H1 (cell line): Measurements from ENCODE around the gene PEX16. TPM values are rescaled to one million over a fixed set of nuclear protein-coding genes. Genes with fewer than 3 reads are reported as not detected.
A peak's percentile ranks its signal among the peaks of the same experiment; 100 is the strongest.

Experiments
- CTCF ChIA-PET: fragments of 300-600 bp; sonication (Branson Sonifier 250); formaldehyde crosslinking; loops from one replicate; lab custom pipeline; 2021; ENCODE audit not compliant: partially characterized antibody; lab: Charles Lee
- POLR2A ChIA-PET: fragments of 300-600 bp; sonication (Branson Sonifier 250); formaldehyde crosslinking; loops from one replicate; lab custom pipeline; 2021; ENCODE audit warnings: inconsistent platforms; ENCODE audit not compliant: partially characterized antibody; lab: Charles Lee
- DNase-seq, 2 experiments: peaks; one replicate each; pipeline versions ENCODE4 v3.0.0 to v3.0.0-alpha.2; 2010 to 2022; ENCODE audit warnings: low spot score in 2 of 2, low read depth in 1 of 2, mixed read lengths in 1 of 2
- FAIRE-seq: peaks from 2 replicates; lab custom pipeline; 2011; peaks lifted over from hg19 to GRCh38; lab: Jason Lieb, UNC
- H2AFZ ChIP-seq: 2 replicates; pipeline ENCODE4 v1.8.1; 2012; ENCODE audit warnings: low read length, inconsistent platforms
- H2AK5ac ChIP-seq: 2 replicates; pipeline ENCODE4 v1.6.1; 2013; ENCODE audit warnings: low read depth, low read length
- H2BK120ac ChIP-seq: replicated peaks from 2 replicates; pipeline ENCODE3; 2013; ENCODE audit warnings: low read depth, low read length, inconsistent platforms
- H2BK12ac ChIP-seq: 2 replicates; pipeline ENCODE4 v1.6.1; 2013; ENCODE audit warnings: low read depth, low read length
- H2BK15ac ChIP-seq: 2 replicates; pipeline ENCODE4 v1.6.1; 2013; ENCODE audit warnings: low read length
- H2BK20ac ChIP-seq: 2 replicates; pipeline ENCODE4 v1.6.1; 2013; ENCODE audit warnings: low read length
- H2BK5ac ChIP-seq: 2 replicates; pipeline ENCODE4 v1.6.1; 2013; ENCODE audit warnings: low read depth, low read length
- H3K14ac ChIP-seq: 2 replicates; pipeline ENCODE4 v1.6.1; 2013; ENCODE audit warnings: inconsistent platforms; ENCODE audit not compliant: insufficient read length
- H3K18ac ChIP-seq: 2 replicates; pipeline ENCODE4 v1.6.1; 2013; ENCODE audit warnings: low read length; ENCODE audit errors: extremely low read depth
- H3K23ac ChIP-seq: 2 replicates; pipeline ENCODE4 v1.6.1; 2013; ENCODE audit warnings: inconsistent platforms; ENCODE audit not compliant: insufficient read length
- H3K23me2 ChIP-seq: 2 replicates; pipeline ENCODE4 v1.6.1; 2013; ENCODE audit warnings: low read depth, low read length
- H3K27ac ChIP-seq: 2 replicates; pipeline ENCODE4 v1.6.1; 2011; ENCODE audit warnings: low read depth, low read length, inconsistent platforms
- H3K27me3 ChIP-seq, 4 experiments: replicated peaks in 1 of 4; 1 replicate in 1 of 4; 2 replicates in 3 of 4; pipeline versions ENCODE4 v1.6.1 to v1.8.1; 2011 to 2013; ENCODE audit warnings: low read length in 3 of 4, mild to moderate bottlenecking in 3 of 4, inconsistent platforms in 2 of 4, mixed read lengths in 2 of 4, moderate library complexity in 1 of 4; ENCODE audit not compliant: control insufficient read depth in 3 of 4, insufficient read depth in 3 of 4; ENCODE audit errors: extremely low read depth in 1 of 4
- H3K36me3 ChIP-seq, 4 experiments: 2 replicates each; pipeline versions ENCODE4 v1.6.1 to v1.8.1; 2011 to 2013; ENCODE audit warnings: mild to moderate bottlenecking in 4 of 4, low read length in 3 of 4, moderate library complexity in 2 of 4, control low read depth in 1 of 4, inconsistent platforms in 1 of 4; ENCODE audit not compliant: insufficient read depth in 4 of 4, control insufficient read depth in 2 of 4
- H3K4ac ChIP-seq: replicated peaks from 2 replicates; pipeline ENCODE3; 2013; ENCODE audit warnings: low read length, low read depth, mixed read lengths, inconsistent platforms; ENCODE audit not compliant: insufficient read length
- H3K4me1 ChIP-seq, 4 experiments: replicated peaks in 1 of 4; 1 replicate in 1 of 4; 2 replicates in 3 of 4; pipeline versions ENCODE4 v1.6.1 to v1.8.1; 2011 to 2013; ENCODE audit warnings: low read length in 3 of 4, inconsistent platforms in 2 of 4, mixed read lengths in 1 of 4; ENCODE audit not compliant: insufficient read depth in 4 of 4, control insufficient read depth in 3 of 4
- H3K4me2 ChIP-seq, 2 experiments: 2 replicates each; pipeline versions ENCODE4 v1.6.1 to v1.8.1; 2011 to 2013; ENCODE audit warnings: low read depth in 2 of 2, low read length in 2 of 2, control low read depth in 1 of 2, inconsistent platforms in 1 of 2, mild to moderate bottlenecking in 1 of 2; ENCODE audit not compliant: insufficient read depth in 1 of 2
- H3K4me3 ChIP-seq, 4 experiments: fragments of 200-600, 300-600 bp in 1 of 4; sonication (generic), shearing (Covaris generic), sonication (Bioruptor Twin) in 1 of 4; 2 replicates each; pipeline versions ENCODE4 v1.5.1 to v1.8.1; 2011 to 2016; ENCODE audit warnings: low read length in 4 of 4, low read depth in 3 of 4, control low read depth in 2 of 4, inconsistent platforms in 2 of 4, mild to moderate bottlenecking in 2 of 4, mixed read lengths in 1 of 4, moderate library complexity in 1 of 4; ENCODE audit not compliant: insufficient read depth in 2 of 4; ENCODE audit errors: extremely low read depth in 1 of 4
- H3K56ac ChIP-seq: replicated peaks from 2 replicates; pipeline ENCODE3; 2013; ENCODE audit warnings: low read depth, mild to moderate bottlenecking, mixed read lengths, low read length, inconsistent platforms; ENCODE audit not compliant: insufficient read length
- H3K79me1 ChIP-seq: 2 replicates; pipeline ENCODE4 v1.6.1; 2013; ENCODE audit warnings: low read depth, low read length, control low read depth
- H3K79me2 ChIP-seq, 2 experiments: 2 replicates each; pipeline versions ENCODE4 v1.6.1 to v1.8.1; 2012 to 2013; ENCODE audit warnings: low read length in 2 of 2, mild to moderate bottlenecking in 2 of 2, inconsistent platforms in 1 of 2; ENCODE audit not compliant: insufficient read depth in 2 of 2, control insufficient read depth in 1 of 2
- H3K9ac ChIP-seq, 4 experiments: replicated peaks in 1 of 4; 1 replicate in 1 of 4; 2 replicates in 3 of 4; pipeline versions ENCODE4 v1.6.1 to v1.8.1; 2011 to 2013; ENCODE audit warnings: low read depth in 3 of 4, low read length in 3 of 4, control low read depth in 2 of 4, mild to moderate bottlenecking in 2 of 4, moderate library complexity in 2 of 4, inconsistent platforms in 1 of 4; ENCODE audit errors: extremely low read depth in 1 of 4
- H3K9me3 ChIP-seq, 2 experiments: 2 replicates each; pipeline versions ENCODE4 v1.6.1 to v1.8.1; 2012 to 2013; ENCODE audit warnings: mild to moderate bottlenecking in 2 of 2, moderate library complexity in 2 of 2, control low read depth in 1 of 2, inconsistent platforms in 1 of 2, low read depth in 1 of 2, low read length in 1 of 2, mixed read lengths in 1 of 2; ENCODE audit not compliant: insufficient read depth in 2 of 2
- H4K20me1 ChIP-seq, 2 experiments: replicated peaks in 1 of 2; 2 replicates each; pipeline versions ENCODE3 to v1.8.1; 2011 to 2013; ENCODE audit warnings: inconsistent platforms in 2 of 2, low read length in 2 of 2, mild to moderate bottlenecking in 1 of 2; ENCODE audit not compliant: insufficient read depth in 2 of 2, control insufficient read depth in 1 of 2
- H4K5ac ChIP-seq: 2 replicates; pipeline ENCODE4 v1.6.1; 2013; ENCODE audit warnings: low read length, low read depth, mixed read lengths, inconsistent platforms; ENCODE audit not compliant: insufficient read length
- H4K8ac ChIP-seq: 2 replicates; pipeline ENCODE4 v1.8.0; 2013; ENCODE audit warnings: mild to moderate bottlenecking, moderate library complexity, low read length, inconsistent platforms; ENCODE audit not compliant: insufficient read depth; ENCODE audit errors: extremely low read depth
- H4K91ac ChIP-seq: replicated peaks from 2 replicates; pipeline ENCODE3; 2013; ENCODE audit warnings: low read length, mixed read lengths, inconsistent platforms; ENCODE audit not compliant: insufficient read length
- JUND ChIP-seq: IDR thresholded peaks from 2 replicates; pipeline ENCODE4 v1.6.1; 2011; ENCODE audit warnings: mild to moderate bottlenecking, improper control_type of control experiment, low read length
- POLR2AphosphoS5 ChIP-seq: IDR thresholded peaks from 2 replicates; pipeline ENCODE4 v1.6.1; 2011; ENCODE audit warnings: low read depth, low read length
- RFX5 ChIP-seq: IDR thresholded peaks from 2 replicates; pipeline ENCODE4 v1.6.1; 2011; ENCODE audit warnings: low read depth, low read length, improper control_type of control experiment, borderline replicate concordance
- TAF1 ChIP-seq: IDR thresholded peaks from 2 replicates; pipeline ENCODE4 v1.6.1; 2011; ENCODE audit warnings: mild to moderate bottlenecking, low read depth, low read length
- WGBS, 2 experiments: shearing (Covaris generic) in 1 of 2; methylation state at CpG; one replicate each; pipeline versions ENCODE4 v1.1.6 to v1.1.7; 2013 to 2015; ENCODE audit warnings: low lambda C conversion rate in 2 of 2, mixed read lengths in 2 of 2, inconsistent platforms in 1 of 2, low coverage in 1 of 2, missing lambda C conversion rate in 1 of 2; ENCODE audit not compliant: insufficient replicate concordance in 2 of 2, insufficient coverage in 1 of 2, insufficient read length in 1 of 2; ENCODE audit errors: extremely low coverage in 1 of 2, missing lambda C conversion rate in 1 of 2; 5-methylcytosine and 5-hydroxymethylcytosine counted together
- polyA plus RNA-seq, 7 experiments: library from polyadenylated mRNA; depleted of rRNA in 3 of 7; stranded (reverse) in 5 of 7; unstranded in 2 of 7; fragments of >200 nt in 5 of 7; fragments of 200-250 nt in 2 of 7; gene quantifications; 1 replicate in 5 of 7; 2 replicates in 1 of 7; 4 replicates in 1 of 7; pipeline versions ENCODE4 v1.2.1 to v1.2.3, GENCODE V29; 2011 to 2013; ENCODE audit warnings: missing spikeins in 2 of 7, mixed read lengths in 2 of 7
- total RNA-seq: library from RNA; stranded (reverse); fragmentation: NEBNext Ultra II Directional; extraction: Animal tissue kit (Norgen Biotek cat#: 25700); gene quantifications from 2 replicates; pipeline ENCODE4 v1.2.1, GENCODE V29; 2021

Gene PEX16
- total and polyA plus RNA-seq, 2 of the 8 experiments (the other 6 are each of a cell fraction or from before 2014, with no cell fraction given), result 29.2 to 36.0 TPM

DNA sequence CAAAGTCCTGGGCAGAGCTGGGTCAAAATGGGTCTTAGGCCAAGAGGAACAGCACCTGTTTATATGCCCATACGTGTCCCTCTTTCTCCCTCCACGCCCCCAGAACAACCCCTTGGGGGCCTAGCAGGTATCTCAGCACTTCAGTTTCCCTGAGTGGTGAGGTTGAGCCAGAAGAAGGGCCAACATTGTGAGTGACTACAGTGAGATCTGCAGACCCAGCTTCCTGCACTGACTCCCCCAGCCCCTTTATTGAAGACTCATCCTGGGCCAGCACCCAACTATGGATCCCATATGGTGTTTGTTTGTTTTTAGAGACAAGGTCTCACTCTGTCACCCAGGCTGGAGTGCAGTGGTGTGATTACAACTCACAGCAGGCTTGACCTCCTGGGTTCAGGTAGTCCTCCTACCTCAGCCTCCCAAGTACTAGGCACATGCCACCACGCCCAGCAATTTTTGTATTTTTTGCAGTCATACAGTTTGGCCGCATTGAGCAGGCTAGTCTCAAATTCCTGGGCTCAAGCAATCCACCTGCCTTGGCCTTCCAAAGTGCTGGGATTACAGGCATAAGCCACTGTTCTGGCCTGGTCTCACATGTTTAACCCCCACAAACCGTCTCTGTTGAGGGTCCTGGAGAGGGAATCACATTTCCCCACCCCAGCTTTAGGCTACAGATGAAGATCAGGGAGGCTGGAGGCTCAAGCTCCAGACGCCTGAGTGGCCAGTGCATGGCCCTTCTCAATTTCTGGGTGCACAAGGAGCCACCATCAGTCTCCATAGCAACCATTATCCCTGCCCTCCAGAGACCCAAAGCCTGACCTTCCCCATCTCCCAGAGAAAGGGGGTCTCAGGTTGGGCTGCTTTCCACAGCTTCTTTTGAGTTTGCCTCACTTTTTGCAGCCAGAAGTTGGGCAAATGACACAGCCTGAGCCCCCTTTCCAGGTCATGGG lies 3.1 kb upstream of the PEX16 start:
- H3K4me1 ChIP-seq, result peaks cover 12 to 33% (median 24%) of the 10 kb centered on the region in 4 experiments
- peaks cover 11 to 19% of the 10 kb centered on the region in 2 experiments for H4K20me1 ChIP-seq
- peak overlapping the region; percentile 63 to 78 (median 68); a peak in 7 of 8 replicates for H3K4me3 ChIP-seq
- peak overlapping the region; percentile 93; the same call in 1 of the 2 replicates for H2BK5ac ChIP-seq
- H2AFZ ChIP-seq, result no peak overlapping the region
- H3K4me2 ChIP-seq, result peak overlapping the region; percentile 81 to 91
- H2BK20ac ChIP-seq, result peak overlapping the region; percentile 83
- no peak for DNase-seq
- FAIRE-seq, result no peak
- no peak overlapping the region for H3K56ac ChIP-seq
- ChIA-PET POLR2A (interaction anchor here (0.7 to 9.8 kb wide), 23 partner anchors 8 to 591 kb away, joined by 3 to 115 read pairs (median 6); no protein-coding TSS in a partner anchor), CTCF (interaction anchor here (0.6 to 2.0 kb wide), 7 partner anchors 10 to 217 kb away, joined by 3 to 7 read pairs (median 4); no protein-coding TSS in a partner anchor)
- H3K18ac ChIP-seq, result peak overlapping the region; percentile 97
- no peak overlapping the region for H3K23ac ChIP-seq
- no peak for TF ChIP-seq JUND
- no peak for TF ChIP-seq TAF1
- no peak for TF ChIP-seq RFX5
- 0 out of 2 replicates have a peak, but pooled peaks have one; percentile 3 for TF ChIP-seq POLR2AphosphoS5
- H3K79me2 ChIP-seq, result peaks cover 0 to 17% of the 10 kb centered on the region in 2 experiments; a peak in 1 of 4 replicates
- peaks cover 19% of the 10 kb centered on the region for H3K79me1 ChIP-seq
- no peaks in the 10 kb centered on the region for H3K9me3 ChIP-seq
- H2AK5ac ChIP-seq, result peak overlapping the region; percentile 96
- H3K36me3 ChIP-seq, result peaks cover 0 to 7% (median 4%) of the 10 kb centered on the region in 4 experiments; a peak in 5 of 8 replicates
- no peak overlapping the region for H3K14ac ChIP-seq
- 74% methylated on average over 6 of the region's 6 CpGs; no CpG with 5 or more reads in 1 of the 2 experiments for WGBS, 2 experiments
- peaks cover 0 to 9% (median 0%) of the 10 kb centered on the region in 4 experiments; a peak in 3 of 7 replicates for H3K27me3 ChIP-seq
- peak overlapping the region; percentile 89; the same call in 1 of the 2 replicates for H2BK15ac ChIP-seq
- H3K9ac ChIP-seq, result peak overlapping the region in 2 of 4 experiments; percentile 68 to 78; a peak in 3 of 7 replicates
- no peak overlapping the region for H4K8ac ChIP-seq
- H4K91ac ChIP-seq, result peak overlapping the region; percentile 29
- peak overlapping the region; percentile 97 for H2BK12ac ChIP-seq
- H3K27ac ChIP-seq, result 0 out of 2 replicates have a peak overlapping the region, but pooled peaks have one; percentile 76
- H4K5ac ChIP-seq, result peak overlapping the region; percentile 4
- H3K4ac ChIP-seq, result peak overlapping the region; percentile 3
- peak overlapping the region; percentile 65 for H2BK120ac ChIP-seq
- H3K23me2 ChIP-seq, result peaks cover 22% of the 10 kb centered on the region
